Astrocyte (in vitro differentiated cells and primary cell): ENCODE measurements around the gene UBE2K. TPM values are rescaled to one million over a fixed set of nuclear protein-coding genes. Genes with fewer than 3 reads are reported as not detected.
"Not testable (repeated sequence)": the region's sequence is repeated elsewhere in the genome, so short reads cannot be mapped to it uniquely, and the experiment has no call there.

Experiments used
- DNase-seq: peaks from one replicate; pipeline ENCODE4 v3.0.0-alpha.2; 2010; ENCODE audit warnings: low read depth
- FAIRE-seq: peaks from 2 replicates; lab custom pipeline; 2011; peaks lifted over from hg19 to GRCh38; lab: Jason Lieb, UNC
- H2AFZ ChIP-seq: 2 replicates; pipeline ENCODE4 v1.6.0; 2012; ENCODE audit warnings: low read depth, low read length, inconsistent platforms
- H3K27ac ChIP-seq: 2 replicates; pipeline ENCODE4 v1.5.1; 2011; ENCODE audit warnings: low read depth, low read length, inconsistent platforms
- H3K27me3 ChIP-seq: 2 replicates; pipeline ENCODE4 v1.6.0; 2011; ENCODE audit warnings: low read length, inconsistent platforms; ENCODE audit not compliant: insufficient read depth
- H3K36me3 ChIP-seq: 2 replicates; pipeline ENCODE4 v1.5.1; 2011; ENCODE audit warnings: low read length, inconsistent platforms; ENCODE audit not compliant: insufficient read depth
- H3K4me1 ChIP-seq: 2 replicates; pipeline ENCODE4 v1.5.1; 2011; ENCODE audit warnings: low read length, inconsistent platforms; ENCODE audit not compliant: insufficient read depth
- H3K4me2 ChIP-seq: 2 replicates; pipeline ENCODE4 v1.6.0; 2012; ENCODE audit warnings: low read length, inconsistent platforms
- H3K4me3 ChIP-seq: 2 replicates; pipeline ENCODE4 v1.5.1; 2011; ENCODE audit warnings: low read depth, mild to moderate bottlenecking, low read length, inconsistent platforms; ENCODE audit not compliant: insufficient read depth
- H3K79me2 ChIP-seq: 2 replicates; pipeline ENCODE4 v1.6.0; 2012; ENCODE audit warnings: mild to moderate bottlenecking, low read length, inconsistent platforms; ENCODE audit not compliant: insufficient read depth
- H3K9ac ChIP-seq: 2 replicates; pipeline ENCODE4 v1.6.0; 2012; ENCODE audit warnings: mild to moderate bottlenecking, low read length, inconsistent platforms
- H3K9me3 ChIP-seq: 2 replicates; pipeline ENCODE4 v1.5.1; 2012; ENCODE audit warnings: low read depth, mild to moderate bottlenecking, low read length, inconsistent platforms; ENCODE audit not compliant: insufficient read depth
- H4K20me1 ChIP-seq: 2 replicates; pipeline ENCODE4 v1.6.0; 2012; ENCODE audit warnings: low read length, inconsistent platforms; ENCODE audit not compliant: insufficient read depth
- H3K27ac Mint-ChIP-seq: one replicate; pipeline ENCODE4 v1.8.0; 2021; ENCODE audit warnings: mild to moderate bottlenecking, mixed read lengths; ENCODE audit not compliant: unreplicated experiment
- H3K27me3 Mint-ChIP-seq: one replicate; pipeline ENCODE4 v1.8.0; 2021; ENCODE audit warnings: low read depth, mixed read lengths; ENCODE audit not compliant: unreplicated experiment
- H3K36me3 Mint-ChIP-seq: one replicate; pipeline ENCODE4 v1.8.0; 2021; ENCODE audit warnings: low read depth, mixed read lengths; ENCODE audit not compliant: unreplicated experiment
- H3K4me1 Mint-ChIP-seq: one replicate; pipeline ENCODE4 v1.8.0; 2021; ENCODE audit warnings: low read depth, mixed read lengths; ENCODE audit not compliant: unreplicated experiment
- H3K4me3 Mint-ChIP-seq: one replicate; pipeline ENCODE4 v1.8.0; 2021; ENCODE audit warnings: mild to moderate bottlenecking, moderate library complexity, mixed read lengths; ENCODE audit not compliant: unreplicated experiment
- H3K9me3 Mint-ChIP-seq: one replicate; pipeline ENCODE4 v1.8.0; 2021; ENCODE audit warnings: mild to moderate bottlenecking, mixed read lengths; ENCODE audit not compliant: unreplicated experiment
- CTCF ChIP-seq: IDR thresholded peaks from 2 replicates; pipeline ENCODE4 v1.5.1; 2011; ENCODE audit warnings: low read depth, mild to moderate bottlenecking, inconsistent platforms, low read length, moderate library complexity; ENCODE audit not compliant: insufficient read depth
- EZH2 ChIP-seq: IDR thresholded peaks from 2 replicates; pipeline ENCODE4 v1.6.1; 2012; ENCODE audit warnings: mild to moderate bottlenecking, low read length, inconsistent platforms; ENCODE audit not compliant: insufficient read depth
- total RNA-seq: library from RNA; stranded (reverse); gene quantifications from 2 replicates; pipeline ENCODE4 v1.2.1, GENCODE V29; 2021

The UBE2K gene
- total RNA-seq, 1 donor from 2014 or later = 134 TPM

- peak; percentile 16 for DNase-seq
- Histone ChIP-seq H2AFZ (no peak overlapping the region), H3K9me3 (no peaks in the 10 kb centered on the region), H3K79me2 (peaks cover 98% of the 10 kb centered on the region), H3K4me2 (no peak overlapping the region), H3K9ac (no peak overlapping the region), H3K27me3 (no peaks in the 10 kb centered on the region), H3K27ac (no peak overlapping the region), H3K36me3 (no peaks in the 10 kb centered on the region), H3K4me1 (no peaks in the 10 kb centered on the region), H4K20me1 (peaks cover 88% of the 10 kb centered on the region), H3K4me3 (no peak overlapping the region)
- TF ChIP-seq EZH2 (no peak), CTCF (no peak)
- peak overlapping the region; percentile 13 for H3K4me3 Mint-ChIP-seq
- no peaks in the 10 kb centered on the region for H3K27me3 Mint-ChIP-seq
- peaks cover 12% of the 10 kb centered on the region for H3K36me3 Mint-ChIP-seq
- H3K9me3 Mint-ChIP-seq = no peaks in the 10 kb centered on the region
- no peak for FAIRE-seq
- peaks cover 27% of the 10 kb centered on the region for H3K4me1 Mint-ChIP-seq
- H3K27ac Mint-ChIP-seq = peak overlapping the region; percentile 13
Observed at GRCh38 chr4:39719804-39720580, 22.1 kb downstream of the UBE2K start.

DNA sequence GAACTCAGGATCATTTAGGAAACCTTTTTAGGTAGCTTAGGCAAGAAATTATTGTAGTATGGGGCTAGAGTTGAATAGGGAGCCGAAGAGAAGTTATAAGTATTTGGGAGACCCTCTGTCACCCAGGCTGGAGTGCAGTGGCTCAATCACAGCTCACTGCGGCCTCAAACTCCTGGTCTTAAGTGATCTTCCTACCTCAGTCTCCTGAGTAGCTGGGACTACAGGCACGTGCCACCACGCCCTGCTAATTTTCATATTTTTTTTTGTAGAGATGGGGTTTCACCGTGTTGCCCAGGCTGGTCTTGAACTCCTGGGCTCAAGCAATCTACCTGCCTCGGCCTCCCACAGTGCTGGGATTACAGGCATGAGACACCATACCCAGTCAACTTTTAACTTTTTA lies 23.3 kb downstream of the UBE2K start:
- H3K27me3 ChIP-seq, DNase-seq, H3K36me3 ChIP-seq, H3K4me3 ChIP-seq, H3K27ac ChIP-seq, H3K27me3 Mint-ChIP-seq, H3K4me2 ChIP-seq, FAIRE-seq, H3K4me3 Mint-ChIP-seq, H2AFZ ChIP-seq, H3K9me3 ChIP-seq, H3K4me1 ChIP-seq, H3K9me3 Mint-ChIP-seq, H3K9ac ChIP-seq: not testable (repeated sequence)
- Mint-ChIP-seq H3K36me3 (peaks cover 15% of the 10 kb centered on the region), H3K27ac (peak overlapping the region; percentile 18), H3K4me1 (peaks cover 30% of the 10 kb centered on the region)
- Histone ChIP-seq H4K20me1 (peaks cover 89% of the 10 kb centered on the region), H3K79me2 (peaks cover 98% of the 10 kb centered on the region)

GRCh38 chr4:39721788-39722187 lies 23.9 kb downstream of the UBE2K start:
- DNase-seq (no peak), FAIRE-seq (no peak)
- Histone ChIP-seq H3K27ac (no peak overlapping the region), H2AFZ (no peak overlapping the region), H3K79me2 (peaks cover 98% of the 10 kb centered on the region), H3K9ac (no peak overlapping the region), H3K4me2 (no peak overlapping the region), H3K4me1 (no peaks in the 10 kb centered on the region), H3K36me3 (no peaks in the 10 kb centered on the region), H3K9me3 (no peaks in the 10 kb centered on the region), H3K4me3 (no peak overlapping the region), H3K27me3 (no peaks in the 10 kb centered on the region), H4K20me1 (peaks cover 89% of the 10 kb centered on the region)
- TF ChIP-seq EZH2 = no peak
- no peak for TF ChIP-seq CTCF
- H3K36me3 Mint-ChIP-seq = peaks cover 20% of the 10 kb centered on the region
- H3K4me3 Mint-ChIP-seq = no peak overlapping the region
- no peaks in the 10 kb centered on the region for H3K27me3 Mint-ChIP-seq
- peaks cover 30% of the 10 kb centered on the region for H3K4me1 Mint-ChIP-seq
- no peak overlapping the region for H3K27ac Mint-ChIP-seq
- H3K9me3 Mint-ChIP-seq = no peaks in the 10 kb centered on the region
